ENCODE data around the gene BIRC7. TPM values are rescaled to one million over a fixed set of nuclear protein-coding genes. Genes with fewer than 3 reads are reported as not detected.

Gene BIRC7
- total RNA-seq, 2 donors from 2014 or later: 0.61 TPM; not detected in 1

DNA sequence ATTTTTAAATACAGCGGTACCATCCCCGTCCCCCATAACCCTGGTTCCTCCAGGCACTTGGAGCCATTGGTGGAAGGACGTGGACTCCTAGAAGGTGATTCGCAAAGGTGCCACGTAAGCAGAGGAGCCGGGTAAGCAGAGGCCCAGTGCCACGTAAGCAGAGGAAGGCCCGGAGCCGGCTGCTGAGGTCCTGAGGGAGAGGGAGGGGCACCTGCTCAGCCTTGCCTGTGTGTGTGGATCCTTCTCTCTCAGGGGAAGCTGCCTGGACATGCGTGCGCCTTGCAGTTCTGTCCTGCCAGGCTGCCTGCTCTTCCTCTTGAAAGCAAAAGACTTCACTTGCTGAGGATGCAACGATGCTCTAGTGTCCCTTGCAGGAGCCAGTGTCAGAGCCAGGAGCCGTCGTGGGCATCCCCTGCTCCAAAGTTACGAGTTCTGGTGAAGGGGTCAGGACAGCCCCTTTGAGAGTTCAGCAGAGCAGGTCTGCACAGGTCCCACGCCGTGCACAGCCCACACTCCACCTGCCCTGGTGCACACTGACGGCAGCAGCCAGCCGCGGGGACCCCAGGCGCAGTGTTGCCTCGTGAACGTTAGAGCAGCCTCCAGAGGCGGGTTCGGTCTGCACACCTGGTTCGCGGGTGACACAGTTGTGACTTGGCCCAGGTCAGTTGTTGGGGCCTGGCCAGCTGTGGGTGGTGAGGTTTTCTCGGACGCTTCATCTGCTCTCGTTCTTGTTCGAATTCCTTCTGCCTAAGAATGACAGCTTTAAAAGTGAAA is 20.4 kb downstream of the BIRC7 start:
- peaks cover 36% of the 10 kb centered on the region for H3K27me3 Mint-ChIP-seq
- no peak for ATAC-seq (replicated peaks)
- peaks cover 6% of the 10 kb centered on the region for H3K4me1 Mint-ChIP-seq
- no peak overlapping the region for H3K27ac Mint-ChIP-seq
- H3K36me3 Mint-ChIP-seq (ENCODE audit: low read depth): no peaks in the 10 kb centered on the region
- H3K9me3 Mint-ChIP-seq: no peaks in the 10 kb centered on the region
- H3K4me3 Mint-ChIP-seq: no peak overlapping the region

DNA sequence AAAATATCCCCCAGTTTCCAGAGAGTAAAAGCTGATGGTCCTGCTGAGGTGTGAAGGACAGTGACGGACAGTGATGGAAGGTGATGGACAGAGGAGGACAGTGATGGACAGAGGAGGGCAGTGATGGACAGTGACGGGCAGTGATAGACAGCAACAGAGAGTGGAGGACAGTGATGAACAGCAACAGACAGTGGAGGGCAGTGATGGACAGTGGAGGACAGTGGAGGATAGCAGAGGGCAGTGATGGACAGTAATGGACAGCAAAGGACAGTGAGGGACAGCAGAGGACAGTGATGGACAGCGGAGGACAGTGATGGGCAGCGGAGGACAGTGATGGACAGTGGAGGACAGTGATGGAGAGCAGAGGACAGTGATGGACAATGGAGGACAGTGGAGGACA is 21.2 kb downstream of the BIRC7 start:
- Mint-ChIP-seq H3K9me3 (no peaks in the 10 kb centered on the region), H3K27me3 (peaks cover 36% of the 10 kb centered on the region), H3K27ac (no peak overlapping the region), H3K36me3 (ENCODE audit: low read depth) (no peaks in the 10 kb centered on the region), H3K4me1 (peaks cover 6% of the 10 kb centered on the region), H3K4me3 (no peak overlapping the region)
- no peak for ATAC-seq (replicated peaks)

DNA sequence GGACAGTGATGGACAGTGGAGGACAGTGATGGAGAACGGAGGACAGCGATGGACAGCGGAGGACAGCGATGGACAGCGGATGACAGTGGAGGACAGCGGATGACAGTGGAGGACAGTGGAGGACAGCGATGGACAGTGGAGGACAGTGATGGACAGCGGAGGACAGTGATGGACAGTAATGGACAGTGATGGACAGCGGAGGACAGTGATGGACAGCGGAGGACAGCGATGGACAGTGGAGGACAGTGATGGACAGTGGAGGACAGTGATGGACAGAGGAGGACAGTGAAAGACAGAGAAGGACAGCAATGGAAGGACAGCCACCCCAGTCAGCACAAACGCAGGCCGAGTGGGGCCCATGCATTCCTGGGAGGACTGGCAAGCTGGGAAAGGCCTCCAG is 21.9 kb downstream of the BIRC7 start:
- no peak for ATAC-seq (replicated peaks)
- Mint-ChIP-seq H3K9me3 (no peaks in the 10 kb centered on the region), H3K27ac (no peak overlapping the region)

DNA sequence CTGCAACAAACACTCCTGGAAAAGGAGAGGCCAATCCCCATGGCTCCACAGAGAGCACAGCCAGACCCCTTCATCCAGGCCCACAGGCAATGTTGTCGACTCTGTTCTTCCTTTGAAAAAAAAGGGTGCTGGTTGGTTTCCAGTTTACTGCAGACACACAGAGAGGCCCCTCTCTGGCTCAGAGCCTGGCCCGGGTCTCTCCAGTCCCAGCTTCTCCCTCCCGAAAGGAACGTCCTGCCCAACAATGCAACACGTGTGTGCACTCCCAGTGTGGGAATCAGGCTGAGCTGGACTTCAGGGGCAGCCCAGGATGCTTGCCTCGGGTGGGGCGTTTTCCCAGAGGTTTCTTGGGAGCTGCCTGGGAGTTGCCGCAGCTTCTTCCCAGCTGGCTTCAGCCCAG is 23.1 kb downstream of the BIRC7 start:
- no peak for ATAC-seq (replicated peaks)
- Mint-ChIP-seq H3K4me1 (peaks cover 6% of the 10 kb centered on the region), H3K9me3 (no peaks in the 10 kb centered on the region), H3K27ac (no peak overlapping the region), H3K36me3 (ENCODE audit: low read depth) (no peaks in the 10 kb centered on the region), H3K27me3 (peaks cover 30% of the 10 kb centered on the region), H3K4me3 (no peak overlapping the region)

More for the DNA sequence above, 21.9 kb downstream of the BIRC7 start:
- no peaks in the 10 kb centered on the region for H3K36me3 Mint-ChIP-seq (ENCODE audit: low read depth)
- H3K27me3 Mint-ChIP-seq: peaks cover 31% of the 10 kb centered on the region
- H3K4me3 Mint-ChIP-seq: no peak overlapping the region
- peaks cover 6% of the 10 kb centered on the region for H3K4me1 Mint-ChIP-seq

GRCh38 chr20:63259734-63260460 is 24.2 kb downstream of the BIRC7 start:
- H3K27me3 Mint-ChIP-seq: peaks cover 33% of the 10 kb centered on the region
- no peaks in the 10 kb centered on the region for H3K36me3 Mint-ChIP-seq (ENCODE audit: low read depth)
- H3K27ac Mint-ChIP-seq: no peak overlapping the region
- no peaks in the 10 kb centered on the region for H3K9me3 Mint-ChIP-seq
- H3K4me3 Mint-ChIP-seq: no peak overlapping the region
- H3K4me1 Mint-ChIP-seq: peaks cover 6% of the 10 kb centered on the region
- no peak for ATAC-seq (replicated peaks)

- no peaks in the 10 kb centered on the region for H3K36me3 Mint-ChIP-seq (ENCODE audit: low read depth)
- ATAC-seq (replicated peaks): no peak
- H3K4me3 Mint-ChIP-seq: no peak overlapping the region
- H3K27me3 Mint-ChIP-seq: peaks cover 27% of the 10 kb centered on the region
- no peak overlapping the region for H3K27ac Mint-ChIP-seq
- no peaks in the 10 kb centered on the region for H3K9me3 Mint-ChIP-seq
- peaks cover 6% of the 10 kb centered on the region for H3K4me1 Mint-ChIP-seq
These were observed 24.8 kb downstream of the BIRC7 start for GRCh38 chr20:63260521-63260920.

GRCh38 chr20:63261060-63261794 is 25.5 kb downstream of the BIRC7 start:
- H3K27me3 Mint-ChIP-seq: peaks cover 28% of the 10 kb centered on the region
- H3K4me1 Mint-ChIP-seq: peaks cover 6% of the 10 kb centered on the region
- no peak for ATAC-seq (replicated peaks)
- H3K9me3 Mint-ChIP-seq: no peaks in the 10 kb centered on the region
- no peak overlapping the region for H3K4me3 Mint-ChIP-seq
- no peak overlapping the region for H3K27ac Mint-ChIP-seq
- no peaks in the 10 kb centered on the region for H3K36me3 Mint-ChIP-seq (ENCODE audit: low read depth)

DNA sequence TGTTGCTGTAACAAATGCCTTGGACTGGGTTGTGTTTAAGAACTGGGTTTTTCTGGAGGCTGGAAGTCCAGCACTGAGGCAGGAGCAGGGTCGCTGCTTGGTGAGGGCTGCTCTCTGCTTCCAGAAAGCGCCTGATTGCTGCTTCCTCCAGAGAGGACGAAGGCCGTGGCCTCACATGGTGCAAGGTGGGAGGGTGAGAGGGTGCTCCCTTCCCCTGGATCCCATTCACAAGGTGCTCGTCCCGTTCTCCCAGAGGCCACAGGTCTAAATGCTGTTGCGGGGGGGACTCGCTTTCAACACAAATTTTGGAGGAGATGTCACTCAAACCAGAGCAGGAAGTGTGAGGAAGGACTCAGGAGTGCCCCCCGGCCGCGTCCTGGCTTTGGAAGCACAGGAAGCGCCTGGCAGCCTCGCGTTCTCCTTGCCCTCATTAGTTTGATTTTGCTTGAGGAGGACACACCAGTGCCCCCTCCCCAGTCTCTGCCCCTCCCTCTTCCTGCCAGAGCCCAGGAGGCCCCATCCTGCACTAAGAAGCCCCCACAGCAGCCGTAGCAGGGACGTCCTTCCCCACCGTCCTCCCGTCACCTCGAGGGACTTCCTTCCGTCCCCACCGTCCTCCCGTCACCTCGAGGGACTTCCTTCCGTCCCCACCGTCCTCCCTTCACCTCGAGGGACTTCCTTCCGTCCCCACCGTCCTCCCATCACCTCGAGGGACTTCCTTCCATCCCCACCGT is 26.3 kb downstream of the BIRC7 start:
- Mint-ChIP-seq H3K4me3 (no peak overlapping the region), H3K27me3 (peaks cover 21% of the 10 kb centered on the region), H3K36me3 (ENCODE audit: low read depth) (no peaks in the 10 kb centered on the region), H3K9me3 (no peaks in the 10 kb centered on the region), H3K4me1 (peaks cover 3% of the 10 kb centered on the region), H3K27ac (no peak overlapping the region)
- no peak for ATAC-seq (replicated peaks)

DNA sequence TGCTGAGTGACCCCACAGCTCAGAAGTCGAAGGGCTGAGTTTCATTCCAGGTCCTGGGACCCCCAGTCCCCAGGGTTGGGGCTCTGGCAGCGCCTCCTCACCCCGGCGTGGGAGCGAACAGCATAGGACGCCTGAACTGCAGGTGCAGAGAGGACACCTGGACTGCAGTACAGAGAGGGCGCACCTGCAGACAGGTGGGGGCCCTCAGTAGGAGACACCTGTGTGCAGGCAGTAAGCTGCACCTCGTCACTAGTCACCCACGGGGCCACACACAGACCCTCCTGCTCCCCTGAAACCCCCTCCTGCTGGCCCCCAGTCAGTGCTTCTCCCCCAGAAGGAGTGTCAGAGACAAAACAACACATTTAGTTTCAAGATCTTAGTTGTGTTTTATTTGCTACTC is 27.1 kb downstream of the BIRC7 start:
- H3K27ac Mint-ChIP-seq: no peak overlapping the region
- no peaks in the 10 kb centered on the region for H3K4me1 Mint-ChIP-seq
- no peak overlapping the region for H3K4me3 Mint-ChIP-seq
- no peaks in the 10 kb centered on the region for H3K36me3 Mint-ChIP-seq (ENCODE audit: low read depth)
- no peak for ATAC-seq (replicated peaks)
- no peaks in the 10 kb centered on the region for H3K9me3 Mint-ChIP-seq
- H3K27me3 Mint-ChIP-seq: peaks cover 17% of the 10 kb centered on the region

GRCh38 chr20:63264000-63264399 is 28.3 kb downstream of the BIRC7 start:
- H3K4me1 Mint-ChIP-seq: no peaks in the 10 kb centered on the region
- H3K36me3 Mint-ChIP-seq (ENCODE audit: low read depth): no peaks in the 10 kb centered on the region
- H3K27ac Mint-ChIP-seq: no peak overlapping the region
- no peak overlapping the region for H3K4me3 Mint-ChIP-seq
- H3K27me3 Mint-ChIP-seq: peaks cover 17% of the 10 kb centered on the region
- H3K9me3 Mint-ChIP-seq: no peaks in the 10 kb centered on the region
- no peak for ATAC-seq (replicated peaks)

DNA sequence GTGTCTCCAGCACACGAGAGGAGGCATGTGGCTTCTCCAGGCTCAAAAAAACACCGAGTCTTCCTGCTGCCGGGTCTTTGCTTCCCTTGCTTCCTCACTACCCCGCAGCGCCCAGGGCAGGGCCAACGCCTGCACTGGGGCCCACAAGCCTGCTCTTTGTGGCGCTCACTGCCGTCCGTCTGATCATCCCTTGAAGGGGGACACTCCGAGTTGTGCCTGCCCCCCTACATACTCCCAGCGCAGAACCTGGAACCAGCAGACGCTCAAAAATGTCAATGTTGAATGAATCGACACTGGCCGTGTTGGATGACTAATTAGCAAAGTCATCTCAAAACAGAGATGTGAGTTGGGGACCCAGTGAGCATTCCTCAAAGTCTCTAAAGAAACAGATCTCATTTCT is 28.8 kb downstream of the BIRC7 start:
- H3K4me1 Mint-ChIP-seq: no peaks in the 10 kb centered on the region
- H3K27ac Mint-ChIP-seq: no peak overlapping the region
- H3K9me3 Mint-ChIP-seq: no peaks in the 10 kb centered on the region
- no peaks in the 10 kb centered on the region for H3K36me3 Mint-ChIP-seq (ENCODE audit: low read depth)
- ATAC-seq (replicated peaks): no peak
- H3K27me3 Mint-ChIP-seq: peaks cover 13% of the 10 kb centered on the region
- H3K4me3 Mint-ChIP-seq: no peak overlapping the region

DNA sequence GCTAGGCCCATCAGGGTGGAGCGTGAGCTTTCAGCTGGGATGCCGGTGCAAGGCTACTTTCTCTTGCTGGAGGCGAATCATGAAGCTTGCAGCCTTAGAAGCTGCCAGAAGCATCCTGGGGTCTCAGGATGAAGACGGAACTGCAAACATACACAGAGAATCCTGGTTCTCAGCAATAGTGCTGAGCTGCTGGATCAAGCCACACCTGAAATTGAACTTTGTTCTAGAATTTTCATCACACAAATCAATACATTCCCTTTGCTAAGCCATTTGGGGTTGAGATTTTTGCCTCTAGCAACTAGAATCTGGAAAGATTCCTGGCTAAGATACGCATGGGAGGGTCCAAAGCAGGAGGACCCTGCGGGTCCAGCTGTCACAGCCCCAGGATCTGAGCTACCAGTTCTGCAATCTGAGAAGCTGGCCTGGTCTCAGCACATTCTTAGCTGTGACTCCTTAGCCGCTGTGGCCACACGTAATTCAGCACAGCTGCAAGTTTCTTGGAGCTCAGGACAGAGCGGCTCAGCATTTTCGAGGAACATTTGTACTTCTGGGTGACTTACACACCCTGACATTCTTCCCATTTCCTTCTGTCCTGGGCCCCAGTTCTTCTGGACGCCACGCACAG is 30.3 kb downstream of the BIRC7 start:
- Mint-ChIP-seq H3K27me3 (peaks cover 13% of the 10 kb centered on the region), H3K27ac (no peak overlapping the region), H3K9me3 (no peaks in the 10 kb centered on the region), H3K4me3 (no peak overlapping the region), H3K4me1 (no peaks in the 10 kb centered on the region), H3K36me3 (ENCODE audit: low read depth) (no peaks in the 10 kb centered on the region)
- ATAC-seq (replicated peaks): no peak

- H3K27ac Mint-ChIP-seq: no peak overlapping the region
- no peak overlapping the region for H3K4me3 Mint-ChIP-seq
- no peaks in the 10 kb centered on the region for H3K9me3 Mint-ChIP-seq
- ATAC-seq (replicated peaks): no peak
- H3K27me3 Mint-ChIP-seq: peaks cover 13% of the 10 kb centered on the region
- H3K4me1 Mint-ChIP-seq: peaks cover 5% of the 10 kb centered on the region
- no peaks in the 10 kb centered on the region for H3K36me3 Mint-ChIP-seq (ENCODE audit: low read depth)
These were observed 32.0 kb downstream of the BIRC7 start for GRCh38 chr20:63267691-63268090.

- peaks cover 5% of the 10 kb centered on the region for H3K4me1 Mint-ChIP-seq
These were observed 32.6 kb downstream of the BIRC7 start for GRCh38 chr20:63268256-63268655.

More at GRCh38 chr20:63268256-63268655, 32.6 kb downstream of the BIRC7 start:
- H3K27ac Mint-ChIP-seq: no peak overlapping the region
- no peak overlapping the region for H3K4me3 Mint-ChIP-seq
- ATAC-seq (replicated peaks): no peak
- no peaks in the 10 kb centered on the region for H3K36me3 Mint-ChIP-seq (ENCODE audit: low read depth)
- peaks cover 9% of the 10 kb centered on the region for H3K27me3 Mint-ChIP-seq
- no peaks in the 10 kb centered on the region for H3K9me3 Mint-ChIP-seq

All from activated T-helper 17 cell treated with anti-CD3 and anti-CD28 coated beads, Interleukin-2, amount 50 U/mL, for 72 hours (primary cell).